G401 (cell line): Measurements from ENCODE around the gene ALS2CL. TPM values are rescaled to one million over a fixed set of nuclear protein-coding genes. Genes with fewer than 3 reads are reported as not detected.

Experiments used
- DNase-seq: peaks from one replicate; pipeline ENCODE4 v3.0.0-alpha.2; 2015; ENCODE audit warnings: low spot score
- in situ Hi-C: cut with HindIII; loops from 2 replicates; pipeline ENCODE4 v1.10.0; 2016; ENCODE audit warnings: low sequenced_read_pairs, mixed read lengths
- total RNA-seq: library from RNA; depleted of rRNA; stranded (reverse); fragments of >200 nt; shearing (Covaris generic); gene quantifications from 2 replicates; pipeline ENCODE4 v1.2.3, GENCODE V29; 2014

Gene ALS2CL
- total RNA-seq, 1 experiment from 2014 or later: 0.20 TPM

GRCh38 chr3:46684891-46685290 lies 8.6 kb downstream of the ALS2CL start:
- DNase-seq: no peak
- in situ Hi-C loops: no loop called here

- no peak for DNase-seq
- in situ Hi-C loops: no loop called here
Observed at GRCh38 chr3:46682974-46683373, 10.5 kb downstream of the ALS2CL start.

- in situ Hi-C loops: no loop called here
- no peak for DNase-seq
Observed at GRCh38 chr3:46681856-46682540, 11.5 kb downstream of the ALS2CL start.

GRCh38 chr3:46681387-46681786 lies 12.1 kb downstream of the ALS2CL start:
- in situ Hi-C loops: no loop called here

GRCh38 chr3:46680298-46680826 lies 13.1 kb downstream of the ALS2CL start:
- in situ Hi-C loops: no loop called here
- DNase-seq: no peak

More at GRCh38 chr3:46681387-46681786, 12.1 kb downstream of the ALS2CL start:
- no peak for DNase-seq

DNA sequence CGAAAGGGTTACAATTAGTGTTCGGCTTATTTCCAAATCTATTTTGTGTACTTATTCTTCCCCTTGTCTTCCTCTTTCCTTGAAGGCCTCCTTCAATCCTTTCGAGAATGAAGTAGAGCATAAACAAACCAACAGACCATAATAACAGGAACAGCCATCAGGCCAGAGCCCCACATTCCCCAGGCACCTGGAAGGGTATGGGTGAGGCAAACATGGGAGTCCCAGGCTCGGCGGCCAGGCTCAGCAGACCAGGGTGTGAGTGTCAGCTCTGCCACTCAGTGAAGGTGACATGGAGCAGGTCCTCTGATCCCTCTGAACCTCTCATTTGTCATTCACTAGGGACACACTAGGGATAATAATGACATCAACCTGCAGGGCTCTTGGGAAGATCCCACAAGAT lies 13.8 kb downstream of the ALS2CL start:
- in situ Hi-C loops: no loop called here
- DNase-seq: no peak

DNA sequence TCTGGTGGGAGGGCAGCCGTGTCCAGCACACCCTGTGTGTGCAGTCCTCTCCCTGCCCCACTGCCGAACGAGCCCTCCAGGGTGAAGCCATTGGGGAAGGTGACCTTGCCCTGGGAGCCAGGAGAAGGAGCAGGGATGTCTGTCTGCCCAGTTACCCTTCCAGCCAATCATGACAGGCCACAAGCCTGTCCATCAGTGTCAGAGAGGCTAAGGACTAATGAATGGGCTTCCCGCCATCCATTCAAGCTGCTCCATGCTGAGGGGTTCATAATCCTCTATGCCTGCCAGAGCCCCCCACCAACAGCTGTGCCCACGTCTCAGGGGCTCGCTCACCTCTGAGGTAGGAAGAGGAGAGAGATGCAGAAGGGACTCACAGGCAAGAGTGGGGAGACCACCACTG lies 15.2 kb downstream of the ALS2CL start:
- no peak for DNase-seq
- in situ Hi-C loops: no loop called here

DNA sequence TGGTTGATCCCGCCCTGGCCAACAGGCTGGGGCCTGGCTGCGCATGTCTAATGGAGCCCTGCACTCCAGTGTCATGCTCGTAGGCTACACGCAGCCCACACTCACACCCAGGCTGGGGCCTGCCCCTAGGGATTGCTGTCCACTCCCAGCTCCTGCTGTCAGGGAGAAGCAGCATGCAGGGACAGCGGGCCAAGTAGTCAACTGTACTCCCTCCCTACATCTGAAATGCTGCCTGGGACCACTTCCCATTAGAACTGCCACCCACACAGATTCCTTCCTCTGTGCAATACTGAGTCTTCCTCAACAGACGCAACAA lies 16.1 kb downstream of the ALS2CL start:
- no peak for DNase-seq
- in situ Hi-C loops: no loop called here

- in situ Hi-C loops: no loop called here
- no peak for DNase-seq
Observed at GRCh38 chr3:46676601-46677410, 16.7 kb downstream of the ALS2CL start.

GRCh38 chr3:46675843-46676567 lies 17.5 kb downstream of the ALS2CL start:
- DNase-seq: no peak
- in situ Hi-C loops: no loop called here

GRCh38 chr3:46675426-46675825 lies 18.1 kb downstream of the ALS2CL start:
- in situ Hi-C loops: no loop called here
- DNase-seq: no peak

- DNase-seq: no peak
- in situ Hi-C loops: no loop called here
Observed at GRCh38 chr3:46674031-46674845, 19.2 kb downstream of the ALS2CL start.

GRCh38 chr3:46673151-46674030 lies 20.1 kb downstream of the ALS2CL start:
- DNase-seq: no peak
- in situ Hi-C loops: no loop called here

DNA sequence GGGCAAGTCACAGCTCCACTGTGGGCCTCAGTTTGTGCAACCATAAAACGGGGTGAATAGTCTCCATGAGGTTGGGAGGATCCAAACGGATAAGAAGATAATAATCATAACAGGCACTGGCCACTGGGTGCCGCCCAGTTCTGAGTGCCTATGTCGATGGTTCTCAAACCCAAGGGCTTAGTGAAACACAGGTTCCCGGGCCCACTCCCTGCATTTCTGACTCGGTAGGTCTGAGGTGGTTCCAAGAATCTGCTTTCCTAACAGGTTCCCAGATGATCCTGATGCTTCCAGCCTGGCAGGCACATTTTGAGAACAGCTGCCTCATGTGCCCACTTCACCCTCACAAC lies 21.2 kb downstream of the ALS2CL start:
- in situ Hi-C loops: no loop called here
- DNase-seq: no peak

- DNase-seq: no peak
- in situ Hi-C loops: no loop called here
Observed at GRCh38 chr3:46671541-46672348, 21.7 kb downstream of the ALS2CL start.

- in situ Hi-C loops: no loop called here
- DNase-seq: no peak
Observed at GRCh38 chr3:46670891-46671427, 22.5 kb downstream of the ALS2CL start.
